Uterus (tissue), 4 donors: ENCODE results near the gene JMJD6. TPM values are rescaled to one million over a fixed set of nuclear protein-coding genes. Genes with fewer than 3 reads are reported as not detected.

Experiments
- DNase-seq, 2 donors: peaks; one replicate each; pipeline ENCODE4 v3.0.0-alpha.2; 2019 to 2020
- H3K27ac ChIP-seq, 2 donors: fragments of 200-600 bp; sonication (generic); 1 replicate in 1 of 2; 2 replicates in 1 of 2; pipeline ENCODE4 v1.5.1; 2016 to 2018
- H3K27me3 ChIP-seq, 2 donors: fragments of 200-600 bp; sonication (generic); one replicate each; pipeline ENCODE4 v1.5.1; 2018 to 2019; ENCODE audit warnings: control low read depth in 1 of 2
- H3K36me3 ChIP-seq, 2 donors: fragments of 200-600 bp; sonication (generic); one replicate each; pipeline ENCODE4 v1.5.1; 2019; ENCODE audit warnings: control low read depth in 1 of 2
- H3K4me1 ChIP-seq, 2 donors: fragments of 200-600 bp; sonication (generic); one replicate each; pipeline ENCODE4 v1.5.1; 2018 to 2019; ENCODE audit warnings: control low read depth in 1 of 2
- H3K4me3 ChIP-seq, 2 donors: fragments of 200-600 bp; sonication (generic); 1 replicate in 1 of 2; 2 replicates in 1 of 2; pipeline ENCODE4 v1.5.1; 2018 to 2019; ENCODE audit warnings: mild to moderate bottlenecking in 1 of 2
- H3K9me3 ChIP-seq, 2 donors: fragments of 200-600 bp; sonication (generic); one replicate each; pipeline ENCODE4 v1.5.1; 2019; ENCODE audit warnings: control low read depth in 1 of 2
- CTCF ChIP-seq, 4 experiments: fragments of 200-600 bp in 2 of 4; fragments of 450-650 bp in 2 of 4; sonication (generic) in 2 of 4; IDR thresholded peaks; one replicate each; pipeline ENCODE4 v1.5.1; 2016 to 2019; ENCODE audit warnings: antibody characterized with exemption in 4 of 4, mild to moderate bottlenecking in 2 of 4, moderate library complexity in 1 of 4
- POLR2A ChIP-seq, 2 donors: fragments of 450-650 bp; IDR thresholded peaks; one replicate each; pipeline ENCODE4 v1.6.1; 2016; ENCODE audit warnings: antibody characterized with exemption in 2 of 2, mild to moderate bottlenecking in 1 of 2, moderate library complexity in 1 of 2
- intact Hi-C: fragments of 100-400 bp; cut with DNase I; formaldehyde crosslinking; loops from one replicate; pipeline ENCODE4 v1.15.1; 2023; ENCODE audit warnings: low total_unique reads
- total RNA-seq, 4 donors: library from RNA; depleted of rRNA in 3 of 4; stranded (reverse); fragments of >200 nt in 3 of 4; gene quantifications; one replicate each; pipeline versions ENCODE4 v1.1.0 to v1.2.4, GENCODE V29; 2014 to 2023
- donor health status: DM: yes; HTN: yes; CAD: no.

The JMJD6 gene
- 10 to 100 TPM in 3 of 4 donors, 1 to 10 TPM in 1; 5.9 to 40.8 (median 21.2) TPM for total RNA-seq

DNA sequence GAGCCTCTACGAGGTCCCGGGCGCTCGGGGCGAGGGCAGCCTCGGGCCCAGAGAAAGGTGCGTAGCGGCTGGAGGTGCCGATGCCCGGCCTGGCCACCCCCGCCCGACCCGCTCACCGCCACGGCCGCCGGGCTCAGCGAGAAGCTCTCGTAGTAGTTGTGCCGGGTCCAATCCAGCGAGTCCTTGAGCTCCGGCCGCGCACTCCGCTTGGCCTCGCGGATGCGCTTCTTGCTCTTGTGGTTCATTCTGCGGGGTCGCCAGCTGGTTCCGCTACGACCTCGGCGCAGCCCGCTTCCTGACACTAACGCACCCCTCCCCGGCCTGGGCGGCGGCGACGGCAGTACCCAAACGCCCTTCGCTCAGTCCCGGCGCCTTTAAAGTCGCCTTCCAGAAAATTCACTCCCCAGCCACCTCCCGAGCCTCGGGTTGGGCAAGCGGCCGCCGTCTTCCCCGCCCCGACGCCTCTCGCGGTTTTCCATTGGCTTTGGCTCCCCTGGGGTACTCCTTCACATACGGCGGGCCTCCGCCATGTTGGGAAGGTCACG is at the start of gene JMJD6:
TSS of gene JMJD6 (minus strand) at position 376 of the 545 bp plus-strand sequence. CDS start at position 245, 131 bp downstream.
- H3K9me3 ChIP-seq: no peaks in the 10 kb centered on the region
- H3K27me3 ChIP-seq: no peaks in the 10 kb centered on the region
- peak; percentile 97 for DNase-seq
- peak within 1 kb of the TSS; percentile 91 to 98 for H3K4me3 ChIP-seq
- H3K4me1 ChIP-seq: peaks cover 8 to 19% of the 10 kb centered on the region in 2 donors
- H3K36me3 ChIP-seq: no peaks in the 10 kb centered on the region
- peak within 1 kb of the TSS; percentile 98 to 99 for H3K27ac ChIP-seq
- intact Hi-C loops: no loop called here
- TF ChIP-seq CTCF (IDR thresholded peaks at IDR 0.05) (no peak), POLR2A (IDR thresholded peaks at IDR 0.05) (peak; percentile 86 to 94)

- H3K36me3 ChIP-seq: no peaks in the 10 kb centered on the region
- no peak for DNase-seq
- no peak overlapping the region for H3K27ac ChIP-seq
- intact Hi-C loops: no loop called here
- H3K27me3 ChIP-seq: no peaks in the 10 kb centered on the region
- H3K4me3 ChIP-seq: no peak overlapping the region
- TF ChIP-seq POLR2A (IDR thresholded peaks at IDR 0.05) (no peak), CTCF (IDR thresholded peaks at IDR 0.05) (no peak)
- H3K4me1 ChIP-seq: no peaks in the 10 kb centered on the region
- H3K9me3 ChIP-seq: no peaks in the 10 kb centered on the region
Observed at GRCh38 chr17:76775021-76775600, 48.7 kb upstream of the JMJD6 start.

- Histone ChIP-seq H3K27ac (no peak overlapping the region), H3K9me3 (no peaks in the 10 kb centered on the region), H3K27me3 (no peaks in the 10 kb centered on the region), H3K4me3 (no peak overlapping the region), H3K4me1 (no peaks in the 10 kb centered on the region), H3K36me3 (no peaks in the 10 kb centered on the region)
- peak in 1 of 2 donors; percentile 15 for DNase-seq
- no peak for TF ChIP-seq CTCF (IDR thresholded peaks at IDR 0.05)
- TF ChIP-seq POLR2A (IDR thresholded peaks at IDR 0.05): no peak
- intact Hi-C loops: no loop called here
Observed at GRCh38 chr17:76772842-76773525, 46.6 kb upstream of the JMJD6 start.

- DNase-seq: no peak
- Histone ChIP-seq H3K4me1 (no peaks in the 10 kb centered on the region), H3K36me3 (no peaks in the 10 kb centered on the region), H3K9me3 (no peaks in the 10 kb centered on the region), H3K27me3 (no peaks in the 10 kb centered on the region), H3K27ac (no peak overlapping the region), H3K4me3 (no peak overlapping the region)
- intact Hi-C loops: no loop called here
- TF ChIP-seq POLR2A (IDR thresholded peaks at IDR 0.05) (no peak), CTCF (IDR thresholded peaks at IDR 0.05) (no peak)
Observed at GRCh38 chr17:76758570-76758969, 32.2 kb upstream of the JMJD6 start.

DNA sequence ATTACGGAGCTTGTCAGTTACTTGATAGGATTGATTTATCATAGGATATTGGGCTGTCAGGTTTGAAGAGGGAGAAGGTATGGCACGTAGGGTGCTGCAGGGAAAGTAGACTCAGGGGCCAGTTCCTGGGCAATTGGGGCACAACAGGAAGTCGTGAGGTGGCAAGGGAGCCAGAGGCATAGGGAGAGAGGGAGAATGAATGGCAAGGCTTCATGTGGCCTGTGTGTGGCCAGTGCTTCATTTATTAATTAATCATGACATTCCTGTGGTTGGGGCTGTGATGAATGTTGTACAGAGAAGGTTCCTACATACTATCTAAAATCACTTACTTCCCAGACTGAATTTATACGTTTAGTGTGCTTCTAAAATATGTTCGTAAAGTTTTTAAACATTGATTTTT is 30.9 kb upstream of the JMJD6 start:
- Histone ChIP-seq H3K36me3 (no peaks in the 10 kb centered on the region), H3K4me3 (no peak overlapping the region)
- intact Hi-C loops: no loop called here

More for the DNA sequence above, 30.9 kb upstream of the JMJD6 start:
- no peaks in the 10 kb centered on the region for H3K9me3 ChIP-seq
- no peaks in the 10 kb centered on the region for H3K27me3 ChIP-seq
- DNase-seq: no peak
- TF ChIP-seq POLR2A (IDR thresholded peaks at IDR 0.05) (no peak), CTCF (IDR thresholded peaks at IDR 0.05) (no peak)
- H3K4me1 ChIP-seq: no peaks in the 10 kb centered on the region
- H3K27ac ChIP-seq: no peak overlapping the region
